SU-DHL-6 (cell line): Measurements from ENCODE around the gene FANCI.

ENCODE experiments used
- EZH2phosphoT487 ChIP-seq: fragments of 200-600 bp; sonication (generic), shearing (Covaris generic); conservative IDR thresholded peaks from 2 replicates; pipeline ENCODE4 v1.6.1; 2018; ENCODE audit warnings: mild to moderate bottlenecking, antibody characterized with exemption, low read length, moderate library complexity, mixed read lengths
- TF ChIP-seq, protein P1 (sequence below): fragments of 200-600 bp; sonication (generic); IDR thresholded peaks from one replicate; pipeline ENCODE4 v1.5.1; 2017; ENCODE audit warnings: antibody characterized with exemption, mild to moderate bottlenecking, low read length, moderate library complexity; ENCODE audit not compliant: insufficient read depth, poor library complexity, severe bottlenecking

DNA sequence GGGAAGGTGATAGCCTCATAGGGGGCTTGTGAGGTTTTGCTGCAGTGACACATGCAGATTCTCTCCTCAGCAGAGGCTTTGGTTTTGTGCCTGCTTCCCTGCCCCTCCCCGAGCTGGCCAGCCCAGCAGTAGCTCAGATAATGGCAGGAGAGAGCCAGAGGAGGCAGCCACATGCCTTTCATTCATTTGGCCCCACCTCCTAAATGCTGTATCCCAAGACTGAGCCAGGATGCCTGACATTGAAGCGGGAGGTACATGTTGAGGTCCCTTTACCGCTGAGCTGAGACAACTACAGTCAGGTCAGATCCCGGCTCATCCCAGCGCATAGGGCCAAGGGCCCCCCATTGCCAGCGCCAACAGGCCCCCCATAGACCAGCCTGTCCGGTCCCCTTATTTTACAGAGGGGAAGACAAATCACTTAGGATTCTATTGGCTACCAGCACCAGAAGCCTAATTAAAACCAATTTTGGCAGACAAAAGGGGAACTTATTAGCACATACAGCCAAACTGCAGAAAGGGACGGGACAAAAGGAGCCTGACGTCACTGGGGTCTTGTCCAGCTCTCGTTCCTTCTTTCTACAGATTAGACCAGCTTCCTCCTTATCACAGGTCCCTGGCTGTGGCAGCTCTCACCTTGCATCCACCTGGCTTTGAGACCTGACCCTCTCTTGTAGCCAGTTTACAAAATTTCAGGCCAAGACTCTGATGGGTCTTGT, 102.9 kb downstream of the FANCI start:
- TF ChIP-seq, protein P1, sequence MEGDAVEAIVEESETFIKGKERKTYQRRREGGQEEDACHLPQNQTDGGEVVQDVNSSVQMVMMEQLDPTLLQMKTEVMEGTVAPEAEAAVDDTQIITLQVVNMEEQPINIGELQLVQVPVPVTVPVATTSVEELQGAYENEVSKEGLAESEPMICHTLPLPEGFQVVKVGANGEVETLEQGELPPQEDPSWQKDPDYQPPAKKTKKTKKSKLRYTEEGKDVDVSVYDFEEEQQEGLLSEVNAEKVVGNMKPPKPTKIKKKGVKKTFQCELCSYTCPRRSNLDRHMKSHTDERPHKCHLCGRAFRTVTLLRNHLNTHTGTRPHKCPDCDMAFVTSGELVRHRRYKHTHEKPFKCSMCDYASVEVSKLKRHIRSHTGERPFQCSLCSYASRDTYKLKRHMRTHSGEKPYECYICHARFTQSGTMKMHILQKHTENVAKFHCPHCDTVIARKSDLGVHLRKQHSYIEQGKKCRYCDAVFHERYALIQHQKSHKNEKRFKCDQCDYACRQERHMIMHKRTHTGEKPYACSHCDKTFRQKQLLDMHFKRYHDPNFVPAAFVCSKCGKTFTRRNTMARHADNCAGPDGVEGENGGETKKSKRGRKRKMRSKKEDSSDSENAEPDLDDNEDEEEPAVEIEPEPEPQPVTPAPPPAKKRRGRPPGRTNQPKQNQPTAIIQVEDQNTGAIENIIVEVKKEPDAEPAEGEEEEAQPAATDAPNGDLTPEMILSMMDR, result no peak
- TF ChIP-seq EZH2phosphoT487, result no peak
